Measurements from ENCODE around the gene ADCY9. TPM values are rescaled to one million over a fixed set of nuclear protein-coding genes. Genes with fewer than 3 reads are reported as not detected.

The ADCY9 gene
- total and polyA plus RNA-seq, 7 experiments from 2014 or later, result 0.46 to 14.3 (median 4.2) TPM

DNA sequence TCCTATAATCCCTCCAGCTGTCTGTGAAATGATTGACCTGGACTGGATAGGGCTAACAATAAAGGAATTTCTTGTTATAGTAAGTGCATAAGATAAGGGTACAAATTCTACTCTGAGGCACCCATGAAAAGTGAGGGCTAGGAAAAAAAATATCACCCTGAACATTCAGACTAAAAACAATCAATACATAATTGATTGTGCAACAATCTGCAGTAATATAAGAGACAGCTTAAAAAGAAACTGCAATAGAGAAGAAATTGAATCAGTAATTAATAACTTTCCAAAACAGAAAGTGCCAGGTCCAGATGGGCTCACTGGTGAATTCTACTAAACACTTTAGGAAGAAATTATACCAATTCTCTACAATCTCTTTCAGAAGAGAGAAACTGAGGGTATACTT lies 191.5 kb downstream of the ADCY9 start:
- Histone ChIP-seq H3K9me3 (ENCODE audit: control insufficient read depth in 2 of 3, low read length in 3 of 3) (peaks cover 0 to 5% (median 0%) of the 10 kb centered on the region in 3 experiments), H3K27me3 (ENCODE audit: control insufficient read depth in 2 of 2, insufficient read depth in 2 of 2, low read length in 2 of 2) (no peaks in the 10 kb centered on the region), H3K36me3 (ENCODE audit: control insufficient read depth in 2 of 3, insufficient read depth in 3 of 3, low read length in 3 of 3) (no peaks in the 10 kb centered on the region), H3K4me1 (ENCODE audit: control insufficient read depth in 2 of 2, insufficient read depth in 2 of 2, low read length in 2 of 2) (no peaks in the 10 kb centered on the region), H3K4me3 (ENCODE audit: low read length) (no peak overlapping the region), H3K27ac (ENCODE audit: low read depth, low read length) (no peak overlapping the region)
- intact Hi-C loops (cut with micrococcal nuclease), result no loop called here
- no peaks in the 10 kb centered on the region for H3K4me1 Mint-ChIP-seq
- peaks cover 0 to 7% (median 1%) of the 10 kb centered on the region in 11 donors for H3K9me3 Mint-ChIP-seq
- H3K27me3 Mint-ChIP-seq, result peaks cover 0 to 21% (median 8%) of the 10 kb centered on the region in 5 donors
- ATAC-seq (no peak), DNase-seq (no peak)
- POLR2A ChIA-PET, result no interaction called here
- H3K4me3 Mint-ChIP-seq, result no peak overlapping the region
- no peaks in the 10 kb centered on the region for H3K36me3 Mint-ChIP-seq
- peak overlapping the region in 1 of 9 donors; percentile 16 for H3K27ac Mint-ChIP-seq
- CTCF ChIA-PET, result no interaction called here

DNA sequence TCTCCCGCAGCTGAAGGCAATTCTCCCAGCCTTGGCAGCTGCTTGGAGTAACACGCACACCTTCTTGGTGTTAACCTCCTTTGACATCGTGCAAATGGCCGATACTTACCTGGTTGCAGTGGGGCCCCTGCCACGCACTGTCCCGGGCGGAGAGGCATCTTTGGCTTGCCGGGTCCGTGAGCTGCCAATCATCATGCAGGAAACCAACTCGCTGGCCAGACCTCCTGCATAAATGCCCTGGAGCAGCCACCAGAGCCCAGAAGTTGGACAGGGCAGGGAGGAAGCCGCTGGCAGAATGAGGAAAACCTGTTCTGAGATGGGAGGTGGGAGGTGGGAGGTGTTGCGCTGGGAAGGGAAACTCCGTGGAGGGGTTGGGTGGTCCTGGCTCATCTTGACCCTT lies 194.0 kb downstream of the ADCY9 start:
- Histone ChIP-seq H3K27ac (ENCODE audit: low read depth, low read length) (no peak overlapping the region), H3K4me3 (ENCODE audit: low read length) (no peak overlapping the region), H3K9me3 (ENCODE audit: control insufficient read depth in 2 of 3, low read length in 3 of 3) (peaks cover 0 to 13% (median 0%) of the 10 kb centered on the region in 3 experiments), H3K36me3 (ENCODE audit: control insufficient read depth in 2 of 3, insufficient read depth in 3 of 3, low read length in 3 of 3) (no peaks in the 10 kb centered on the region), H3K27me3 (ENCODE audit: control insufficient read depth in 2 of 2, insufficient read depth in 2 of 2, low read length in 2 of 2) (no peaks in the 10 kb centered on the region), H3K4me1 (ENCODE audit: control insufficient read depth in 2 of 2, insufficient read depth in 2 of 2, low read length in 2 of 2) (no peaks in the 10 kb centered on the region)
- Mint-ChIP-seq H3K4me1 (no peaks in the 10 kb centered on the region), H3K36me3 (peaks cover 3 to 8% (median 5%) of the 10 kb centered on the region in 5 donors), H3K9me3 (peaks cover 0 to 22% (median 9%) of the 10 kb centered on the region in 11 donors), H3K27me3 (peaks cover 0 to 21% (median 14%) of the 10 kb centered on the region in 5 donors), H3K4me3 (no peak overlapping the region), H3K27ac (no peak overlapping the region)
- CTCF ChIA-PET, result no interaction called here
- intact Hi-C loops (cut with micrococcal nuclease), result no loop called here
- DNase-seq (no peak), ATAC-seq (no peak)
- POLR2A ChIA-PET, result no interaction called here

DNA sequence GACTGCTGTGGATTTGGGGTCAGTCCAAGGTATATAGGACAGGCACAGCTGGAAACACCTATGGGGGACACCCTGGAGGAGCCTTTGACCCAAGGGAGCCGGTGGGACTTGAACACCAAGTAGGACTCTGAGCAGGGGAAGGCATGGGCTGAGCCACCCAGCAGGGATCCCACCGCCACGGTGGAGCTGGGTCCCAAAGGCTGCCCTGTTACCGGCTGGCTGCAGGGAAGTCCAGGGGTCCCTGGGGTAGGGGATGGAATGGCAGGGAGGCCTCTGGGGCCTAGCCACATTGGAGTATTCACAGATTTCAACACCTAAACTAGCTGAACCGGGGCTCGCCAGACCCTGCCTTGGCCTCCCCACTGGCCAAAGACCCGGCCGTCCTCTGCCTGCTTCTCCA lies 196.0 kb downstream of the ADCY9 start:
- no peak for ATAC-seq
- Mint-ChIP-seq H3K4me1 (no peaks in the 10 kb centered on the region), H3K27me3 (peaks cover 0 to 21% (median 14%) of the 10 kb centered on the region in 5 donors), H3K4me3 (no peak overlapping the region), H3K36me3 (peaks cover 3 to 8% (median 5%) of the 10 kb centered on the region in 5 donors), H3K27ac (no peak overlapping the region), H3K9me3 (peaks cover 0 to 25% (median 9%) of the 10 kb centered on the region in 11 donors)
- POLR2A ChIA-PET, result no interaction called here
- DNase-seq, result no peak
- Histone ChIP-seq H3K36me3 (ENCODE audit: control insufficient read depth in 2 of 3, insufficient read depth in 3 of 3, low read length in 3 of 3) (no peaks in the 10 kb centered on the region), H3K4me3 (ENCODE audit: low read length) (no peak overlapping the region), H3K9me3 (ENCODE audit: control insufficient read depth in 2 of 3, low read length in 3 of 3) (peaks cover 0 to 13% (median 0%) of the 10 kb centered on the region in 3 experiments), H3K27me3 (ENCODE audit: control insufficient read depth in 2 of 2, insufficient read depth in 2 of 2, low read length in 2 of 2) (no peaks in the 10 kb centered on the region), H3K27ac (ENCODE audit: low read depth, low read length) (no peak overlapping the region), H3K4me1 (ENCODE audit: control insufficient read depth in 2 of 2, insufficient read depth in 2 of 2, low read length in 2 of 2) (no peaks in the 10 kb centered on the region)
- intact Hi-C loops (cut with micrococcal nuclease), result no loop called here
- CTCF ChIA-PET, result interaction anchor here (0.5 to 0.6 kb wide), 2 partner anchors 64 to 163 kb away, joined by 3 to 4 read pairs; no protein-coding TSS in a partner anchor

DNA sequence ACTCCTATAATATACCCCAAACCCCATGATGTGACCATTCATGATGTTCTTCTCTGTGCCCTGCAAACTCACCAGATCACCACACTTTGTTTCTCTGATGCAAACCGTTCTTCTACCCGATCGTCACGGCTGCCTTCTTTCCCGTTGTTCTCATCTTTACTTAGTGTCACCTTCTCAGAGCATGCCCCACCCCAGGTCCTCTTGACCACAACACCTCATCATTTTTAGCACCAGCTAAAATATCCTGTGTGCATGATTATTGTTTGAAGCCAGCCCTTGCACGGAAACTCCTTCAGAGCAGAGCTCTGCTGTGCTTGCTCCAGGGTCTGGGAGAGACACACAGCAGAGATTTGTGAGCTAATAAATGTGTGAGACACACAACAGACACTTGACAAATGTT lies 196.8 kb downstream of the ADCY9 start:
- H3K9me3 Mint-ChIP-seq, result peaks cover 0 to 25% (median 9%) of the 10 kb centered on the region in 11 donors
- H3K4me3 Mint-ChIP-seq, result no peak overlapping the region
- H3K4me1 Mint-ChIP-seq, result no peaks in the 10 kb centered on the region
- ChIA-PET CTCF (no interaction called here), POLR2A (no interaction called here)
- DNase-seq, result no peak
- Histone ChIP-seq H3K27me3 (ENCODE audit: control insufficient read depth in 2 of 2, insufficient read depth in 2 of 2, low read length in 2 of 2) (no peaks in the 10 kb centered on the region), H3K4me1 (ENCODE audit: control insufficient read depth in 2 of 2, insufficient read depth in 2 of 2, low read length in 2 of 2) (no peaks in the 10 kb centered on the region), H3K27ac (ENCODE audit: low read depth, low read length) (no peak overlapping the region), H3K36me3 (ENCODE audit: control insufficient read depth in 2 of 3, insufficient read depth in 3 of 3, low read length in 3 of 3) (no peaks in the 10 kb centered on the region), H3K9me3 (ENCODE audit: control insufficient read depth in 2 of 3, low read length in 3 of 3) (peaks cover 0 to 13% (median 0%) of the 10 kb centered on the region in 3 experiments), H3K4me3 (ENCODE audit: low read length) (no peak overlapping the region)
- intact Hi-C loops (cut with micrococcal nuclease), result no loop called here
- no peak for ATAC-seq
- no peak overlapping the region for H3K27ac Mint-ChIP-seq
- peaks cover 0 to 23% (median 14%) of the 10 kb centered on the region in 5 donors for H3K27me3 Mint-ChIP-seq
- H3K36me3 Mint-ChIP-seq, result peaks cover 3 to 8% (median 5%) of the 10 kb centered on the region in 5 donors

- Histone ChIP-seq H3K27ac (ENCODE audit: low read depth, low read length) (no peak overlapping the region), H3K9me3 (ENCODE audit: control insufficient read depth in 2 of 3, low read length in 3 of 3) (peaks cover 0 to 13% (median 0%) of the 10 kb centered on the region in 3 experiments), H3K4me3 (ENCODE audit: low read length) (no peak overlapping the region), H3K27me3 (ENCODE audit: control insufficient read depth in 2 of 2, insufficient read depth in 2 of 2, low read length in 2 of 2) (no peaks in the 10 kb centered on the region), H3K36me3 (ENCODE audit: control insufficient read depth in 2 of 3, insufficient read depth in 3 of 3, low read length in 3 of 3) (no peaks in the 10 kb centered on the region), H3K4me1 (ENCODE audit: control insufficient read depth in 2 of 2, insufficient read depth in 2 of 2, low read length in 2 of 2) (no peaks in the 10 kb centered on the region)
- ATAC-seq (no peak), DNase-seq (no peak)
- Mint-ChIP-seq H3K27ac (no peak overlapping the region), H3K4me1 (no peaks in the 10 kb centered on the region), H3K27me3 (peaks cover 0 to 9% (median 7%) of the 10 kb centered on the region in 5 donors), H3K9me3 (peaks cover 0 to 25% (median 9%) of the 10 kb centered on the region in 11 donors), H3K4me3 (no peak overlapping the region), H3K36me3 (peaks cover 3 to 8% (median 5%) of the 10 kb centered on the region in 5 donors)
- CTCF ChIA-PET, result no interaction called here
- POLR2A ChIA-PET, result no interaction called here
- intact Hi-C loops (cut with micrococcal nuclease), result no loop called here
These were observed 200.6 kb downstream of the ADCY9 start for GRCh38 chr16:3915426-3916260.

DNA sequence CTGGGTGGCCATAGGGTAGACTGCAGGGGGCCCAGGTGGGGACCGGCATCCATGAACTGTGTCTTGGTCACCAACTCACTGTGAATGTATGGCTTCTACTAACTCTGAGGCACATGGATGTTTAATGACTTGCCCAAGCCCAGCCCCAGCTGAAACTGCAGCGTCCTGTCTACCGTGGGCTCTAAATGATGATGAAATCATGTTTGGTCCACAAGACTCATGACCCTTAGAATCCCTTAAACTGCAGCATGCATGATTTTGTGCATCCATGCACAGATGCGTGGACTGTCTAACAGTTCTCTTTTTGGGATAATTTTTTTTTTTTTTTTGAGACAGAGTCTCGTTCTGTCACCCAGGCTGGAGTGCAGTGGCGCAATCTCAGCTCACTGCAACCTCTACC lies 203.3 kb downstream of the ADCY9 start:
- no peak for ATAC-seq
- peaks cover 0 to 3% (median 0%) of the 10 kb centered on the region in 7 donors for H3K4me1 Mint-ChIP-seq
- H3K36me3 Mint-ChIP-seq, result no peaks in the 10 kb centered on the region
- no peak for DNase-seq
- peaks cover 0 to 3% (median 0%) of the 10 kb centered on the region in 5 donors for H3K27me3 Mint-ChIP-seq
- H3K4me3 Mint-ChIP-seq, result no peak overlapping the region
- H3K27ac Mint-ChIP-seq, result no peak overlapping the region
- peaks cover 0 to 10% (median 0%) of the 10 kb centered on the region in 11 donors for H3K9me3 Mint-ChIP-seq
- Histone ChIP-seq H3K27me3 (ENCODE audit: control insufficient read depth in 2 of 2, insufficient read depth in 2 of 2, low read length in 2 of 2) (no peaks in the 10 kb centered on the region), H3K9me3 (ENCODE audit: control insufficient read depth in 2 of 3, low read length in 3 of 3) (no peaks in the 10 kb centered on the region), H3K4me1 (ENCODE audit: control insufficient read depth in 2 of 2, insufficient read depth in 2 of 2, low read length in 2 of 2) (no peaks in the 10 kb centered on the region), H3K4me3 (ENCODE audit: low read length) (no peak overlapping the region), H3K27ac (ENCODE audit: low read depth, low read length) (no peak overlapping the region), H3K36me3 (ENCODE audit: control insufficient read depth in 2 of 3, insufficient read depth in 3 of 3, low read length in 3 of 3) (no peaks in the 10 kb centered on the region)
- intact Hi-C loops (cut with micrococcal nuclease), result no loop called here
- POLR2A ChIA-PET, result no interaction called here
- CTCF ChIA-PET, result no interaction called here
